Left kidney (tissue), 2 donors: ENCODE measurements around the gene APOL3. TPM values are rescaled to one million over a fixed set of nuclear protein-coding genes. Genes with fewer than 3 reads are reported as not detected.
"Not testable (repeated sequence)": the region's sequence is repeated elsewhere in the genome, so short reads cannot be mapped to it uniquely, and the experiment has no call there.

Source experiments
- DNase-seq: peaks from one replicate; pipeline ENCODE4 v3.0.0-alpha.2; 2013
- polyA plus RNA-seq: library from polyadenylated mRNA; unstranded; fragments of 120-200 nt; gene quantifications from one replicate; pipeline ENCODE4 v1.2.1, GENCODE V29; 2013; ENCODE audit not compliant: insufficient read length

The APOL3 gene
- polyA plus RNA-seq, 1 donor, result 15.7 TPM

- not testable (repeated sequence) for DNase-seq
Observed at GRCh38 chr22:36161793-36162126, 1.2 kb upstream of the APOL3 start.

GRCh38 chr22:36156515-36157419 lies 3.8 kb downstream of the APOL3 start:
- peak; percentile 69 for DNase-seq

GRCh38 chr22:36156119-36156514 lies 4.4 kb downstream of the APOL3 start:
- DNase-seq, result no peak

GRCh38 chr22:36155702-36156101 lies 4.9 kb downstream of the APOL3 start:
- peak; percentile 26 for DNase-seq

GRCh38 chr22:36154423-36154945 lies 6.1 kb downstream of the APOL3 start:
- no peak for DNase-seq

DNA sequence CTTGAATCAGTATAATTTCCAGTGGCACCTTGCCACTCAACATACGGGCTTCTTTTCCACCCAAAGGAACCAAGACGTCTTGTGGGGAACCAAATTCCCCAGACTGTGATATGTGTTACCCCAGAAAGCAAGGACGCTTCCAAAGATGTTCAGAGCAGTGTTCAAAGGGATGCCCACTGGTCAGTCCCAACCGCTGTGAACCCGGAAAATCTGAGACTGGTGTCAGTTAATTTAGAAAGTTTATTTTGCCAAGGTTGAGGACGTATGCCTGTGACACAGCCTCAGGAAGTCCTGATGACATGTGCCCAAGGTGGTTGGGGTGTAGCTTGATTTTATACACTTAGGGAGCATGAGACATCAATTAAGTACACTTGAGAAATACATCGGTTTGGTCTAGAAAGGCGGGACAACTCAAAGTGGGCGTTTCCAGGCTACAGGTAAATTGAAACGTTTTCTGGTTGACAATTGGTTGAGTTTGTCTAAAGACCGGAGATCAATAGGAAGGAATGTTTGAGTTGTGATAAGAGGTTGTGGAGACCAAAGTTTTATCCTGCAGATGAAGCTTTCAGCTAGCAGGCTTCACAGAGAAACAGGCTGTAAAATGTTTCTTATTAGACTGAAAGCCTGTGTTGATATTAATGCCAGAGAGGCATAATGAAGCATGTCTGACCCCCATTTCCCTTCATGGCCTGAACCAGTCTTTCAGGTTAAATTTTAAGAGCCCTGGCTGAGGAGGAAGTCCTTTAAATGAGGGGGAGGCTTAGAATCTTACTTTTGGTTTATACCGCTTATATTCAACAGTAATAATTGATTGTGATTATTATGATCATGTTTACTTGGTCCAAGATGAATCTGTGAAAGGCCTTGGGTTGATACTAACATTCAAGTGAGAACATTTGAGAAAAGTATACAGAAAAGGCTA lies 6.8 kb downstream of the APOL3 start:
- no peak for DNase-seq

GRCh38 chr22:36152821-36153220 lies 7.7 kb downstream of the APOL3 start:
- not testable (repeated sequence) for DNase-seq

- DNase-seq, result no peak
Observed at GRCh38 chr22:36152088-36152487, 8.5 kb downstream of the APOL3 start.

DNA sequence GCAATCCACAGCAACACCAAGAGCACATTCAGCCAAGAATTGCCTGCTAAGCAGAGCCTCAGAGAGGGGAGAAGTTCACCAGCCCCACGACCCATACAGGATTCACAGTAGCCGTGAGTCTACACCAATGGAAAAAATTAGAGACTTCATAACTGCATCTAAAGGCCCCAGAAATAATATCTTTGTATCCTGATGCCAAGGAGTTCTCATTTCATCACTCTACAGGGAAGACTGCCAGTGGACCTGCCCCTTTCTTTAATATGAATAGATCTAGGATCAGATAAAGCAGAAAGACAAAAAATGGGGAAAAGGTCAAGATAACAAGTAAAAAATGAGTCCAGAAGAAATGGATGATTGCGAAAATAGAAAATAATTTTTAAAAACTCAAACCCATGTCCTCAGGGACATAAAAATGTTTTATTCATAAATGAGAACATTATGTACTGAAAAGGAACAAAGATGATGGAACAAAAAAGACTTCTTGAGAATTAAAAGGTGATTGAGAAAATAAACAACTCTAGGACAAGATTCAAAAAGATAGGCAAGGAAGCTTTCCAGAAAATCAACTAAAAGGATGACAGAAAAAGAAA lies 9.5 kb downstream of the APOL3 start:
- no peak for DNase-seq

- no peak for DNase-seq
Observed at GRCh38 chr22:36149441-36149840, 11.1 kb downstream of the APOL3 start.

GRCh38 chr22:36148411-36148810 lies 12.1 kb downstream of the APOL3 start:
- no peak for DNase-seq

GRCh38 chr22:36147196-36147791 lies 13.3 kb downstream of the APOL3 start:
- DNase-seq, result peak; percentile 24

GRCh38 chr22:36145881-36146280 lies 14.7 kb downstream of the APOL3 start:
- DNase-seq, result no peak

- DNase-seq, result peak; percentile 67
Observed at GRCh38 chr22:36144886-36145541, 15.5 kb downstream of the APOL3 start.

DNA sequence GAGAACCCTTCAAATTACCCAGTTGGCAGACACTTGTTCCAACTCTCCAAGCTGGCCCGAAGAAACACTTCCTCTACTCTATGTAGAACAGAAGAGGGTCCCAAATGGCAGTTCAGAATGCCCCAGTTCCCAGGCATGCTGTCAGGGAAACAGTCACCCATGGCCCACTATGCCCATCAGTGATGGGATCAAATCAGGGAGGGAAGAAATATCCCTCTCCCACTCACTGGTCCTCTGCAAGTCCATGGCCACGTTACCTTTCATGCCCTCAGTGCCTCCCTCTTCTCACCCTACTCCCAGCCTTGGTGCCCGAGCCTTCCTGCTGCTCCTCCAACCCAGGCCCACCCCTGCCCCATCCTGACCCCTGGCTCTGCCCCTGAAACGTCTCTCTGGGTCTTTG lies 16.6 kb downstream of the APOL3 start:
- no peak for DNase-seq

- no peak for DNase-seq
Observed at GRCh38 chr22:36143066-36143815, 17.3 kb downstream of the APOL3 start.

- no peak for DNase-seq
Observed at GRCh38 chr22:36141481-36141880, 19.1 kb downstream of the APOL3 start.

- DNase-seq, result not testable (repeated sequence)
Observed at GRCh38 chr22:36138709-36139108, 21.8 kb downstream of the APOL3 start.

- DNase-seq, result no peak
Observed at GRCh38 chr22:36136988-36137387, 23.6 kb downstream of the APOL3 start.

GRCh38 chr22:36136475-36136874 lies 24.1 kb downstream of the APOL3 start:
- DNase-seq, result no peak
